ENCODE data around the gene PTBP1. TPM values are rescaled to one million over a fixed set of nuclear protein-coding genes. Genes with fewer than 3 reads are reported as not detected.

Gene PTBP1
- total and polyA plus RNA-seq, 9 of the 15 experiments (the other 6 are each of a cell fraction or from before 2014, with no cell fraction given), result 14.0 to 759 (median 234) TPM

DNA sequence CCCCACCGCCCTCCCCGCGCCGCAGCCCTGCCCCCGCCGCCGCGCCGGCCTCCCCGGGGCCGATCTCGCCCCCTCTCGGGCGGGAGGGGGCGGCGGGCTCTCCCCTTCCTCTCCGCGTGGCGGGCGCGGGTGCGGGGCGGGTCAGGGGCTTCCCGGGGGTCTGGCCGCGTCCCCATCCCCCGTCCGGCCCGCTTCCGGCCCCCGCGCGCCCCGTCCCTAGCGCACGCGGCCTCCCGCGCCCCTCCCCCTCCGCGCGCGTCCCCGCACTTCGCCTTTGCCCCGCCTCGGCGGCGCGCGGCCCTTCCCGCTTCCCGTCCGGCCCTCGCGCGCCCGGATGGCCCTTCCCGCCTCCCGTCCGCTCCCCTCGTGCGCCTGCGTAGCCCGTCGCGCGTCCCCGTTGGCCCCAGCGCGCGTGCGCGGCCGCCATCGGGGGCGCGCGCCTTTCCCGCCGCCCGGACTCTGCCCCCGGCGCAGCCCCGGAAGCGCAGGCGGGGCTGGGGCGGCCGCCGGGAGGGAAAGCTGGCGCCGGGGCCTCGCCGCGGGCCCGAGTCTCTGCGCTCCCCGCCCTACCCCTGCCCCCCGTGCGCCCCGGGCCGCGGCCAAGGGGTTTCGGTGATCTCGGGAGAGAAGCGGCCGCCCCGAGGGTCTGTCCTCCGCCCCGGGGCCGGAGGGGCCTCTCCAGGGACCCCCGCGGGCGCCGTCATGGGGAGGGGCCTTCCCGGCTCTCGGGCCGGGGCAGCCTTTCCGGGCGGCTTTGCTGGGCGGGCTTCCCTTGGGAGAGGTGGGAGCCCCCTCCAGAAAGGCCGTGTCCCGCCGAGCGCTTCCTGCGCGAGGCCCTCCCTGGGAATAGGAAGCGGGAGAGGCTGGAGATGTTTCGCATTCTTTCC is 519 bp downstream of the PTBP1 start (continued):
- TF ChIP-seq, protein P1, sequence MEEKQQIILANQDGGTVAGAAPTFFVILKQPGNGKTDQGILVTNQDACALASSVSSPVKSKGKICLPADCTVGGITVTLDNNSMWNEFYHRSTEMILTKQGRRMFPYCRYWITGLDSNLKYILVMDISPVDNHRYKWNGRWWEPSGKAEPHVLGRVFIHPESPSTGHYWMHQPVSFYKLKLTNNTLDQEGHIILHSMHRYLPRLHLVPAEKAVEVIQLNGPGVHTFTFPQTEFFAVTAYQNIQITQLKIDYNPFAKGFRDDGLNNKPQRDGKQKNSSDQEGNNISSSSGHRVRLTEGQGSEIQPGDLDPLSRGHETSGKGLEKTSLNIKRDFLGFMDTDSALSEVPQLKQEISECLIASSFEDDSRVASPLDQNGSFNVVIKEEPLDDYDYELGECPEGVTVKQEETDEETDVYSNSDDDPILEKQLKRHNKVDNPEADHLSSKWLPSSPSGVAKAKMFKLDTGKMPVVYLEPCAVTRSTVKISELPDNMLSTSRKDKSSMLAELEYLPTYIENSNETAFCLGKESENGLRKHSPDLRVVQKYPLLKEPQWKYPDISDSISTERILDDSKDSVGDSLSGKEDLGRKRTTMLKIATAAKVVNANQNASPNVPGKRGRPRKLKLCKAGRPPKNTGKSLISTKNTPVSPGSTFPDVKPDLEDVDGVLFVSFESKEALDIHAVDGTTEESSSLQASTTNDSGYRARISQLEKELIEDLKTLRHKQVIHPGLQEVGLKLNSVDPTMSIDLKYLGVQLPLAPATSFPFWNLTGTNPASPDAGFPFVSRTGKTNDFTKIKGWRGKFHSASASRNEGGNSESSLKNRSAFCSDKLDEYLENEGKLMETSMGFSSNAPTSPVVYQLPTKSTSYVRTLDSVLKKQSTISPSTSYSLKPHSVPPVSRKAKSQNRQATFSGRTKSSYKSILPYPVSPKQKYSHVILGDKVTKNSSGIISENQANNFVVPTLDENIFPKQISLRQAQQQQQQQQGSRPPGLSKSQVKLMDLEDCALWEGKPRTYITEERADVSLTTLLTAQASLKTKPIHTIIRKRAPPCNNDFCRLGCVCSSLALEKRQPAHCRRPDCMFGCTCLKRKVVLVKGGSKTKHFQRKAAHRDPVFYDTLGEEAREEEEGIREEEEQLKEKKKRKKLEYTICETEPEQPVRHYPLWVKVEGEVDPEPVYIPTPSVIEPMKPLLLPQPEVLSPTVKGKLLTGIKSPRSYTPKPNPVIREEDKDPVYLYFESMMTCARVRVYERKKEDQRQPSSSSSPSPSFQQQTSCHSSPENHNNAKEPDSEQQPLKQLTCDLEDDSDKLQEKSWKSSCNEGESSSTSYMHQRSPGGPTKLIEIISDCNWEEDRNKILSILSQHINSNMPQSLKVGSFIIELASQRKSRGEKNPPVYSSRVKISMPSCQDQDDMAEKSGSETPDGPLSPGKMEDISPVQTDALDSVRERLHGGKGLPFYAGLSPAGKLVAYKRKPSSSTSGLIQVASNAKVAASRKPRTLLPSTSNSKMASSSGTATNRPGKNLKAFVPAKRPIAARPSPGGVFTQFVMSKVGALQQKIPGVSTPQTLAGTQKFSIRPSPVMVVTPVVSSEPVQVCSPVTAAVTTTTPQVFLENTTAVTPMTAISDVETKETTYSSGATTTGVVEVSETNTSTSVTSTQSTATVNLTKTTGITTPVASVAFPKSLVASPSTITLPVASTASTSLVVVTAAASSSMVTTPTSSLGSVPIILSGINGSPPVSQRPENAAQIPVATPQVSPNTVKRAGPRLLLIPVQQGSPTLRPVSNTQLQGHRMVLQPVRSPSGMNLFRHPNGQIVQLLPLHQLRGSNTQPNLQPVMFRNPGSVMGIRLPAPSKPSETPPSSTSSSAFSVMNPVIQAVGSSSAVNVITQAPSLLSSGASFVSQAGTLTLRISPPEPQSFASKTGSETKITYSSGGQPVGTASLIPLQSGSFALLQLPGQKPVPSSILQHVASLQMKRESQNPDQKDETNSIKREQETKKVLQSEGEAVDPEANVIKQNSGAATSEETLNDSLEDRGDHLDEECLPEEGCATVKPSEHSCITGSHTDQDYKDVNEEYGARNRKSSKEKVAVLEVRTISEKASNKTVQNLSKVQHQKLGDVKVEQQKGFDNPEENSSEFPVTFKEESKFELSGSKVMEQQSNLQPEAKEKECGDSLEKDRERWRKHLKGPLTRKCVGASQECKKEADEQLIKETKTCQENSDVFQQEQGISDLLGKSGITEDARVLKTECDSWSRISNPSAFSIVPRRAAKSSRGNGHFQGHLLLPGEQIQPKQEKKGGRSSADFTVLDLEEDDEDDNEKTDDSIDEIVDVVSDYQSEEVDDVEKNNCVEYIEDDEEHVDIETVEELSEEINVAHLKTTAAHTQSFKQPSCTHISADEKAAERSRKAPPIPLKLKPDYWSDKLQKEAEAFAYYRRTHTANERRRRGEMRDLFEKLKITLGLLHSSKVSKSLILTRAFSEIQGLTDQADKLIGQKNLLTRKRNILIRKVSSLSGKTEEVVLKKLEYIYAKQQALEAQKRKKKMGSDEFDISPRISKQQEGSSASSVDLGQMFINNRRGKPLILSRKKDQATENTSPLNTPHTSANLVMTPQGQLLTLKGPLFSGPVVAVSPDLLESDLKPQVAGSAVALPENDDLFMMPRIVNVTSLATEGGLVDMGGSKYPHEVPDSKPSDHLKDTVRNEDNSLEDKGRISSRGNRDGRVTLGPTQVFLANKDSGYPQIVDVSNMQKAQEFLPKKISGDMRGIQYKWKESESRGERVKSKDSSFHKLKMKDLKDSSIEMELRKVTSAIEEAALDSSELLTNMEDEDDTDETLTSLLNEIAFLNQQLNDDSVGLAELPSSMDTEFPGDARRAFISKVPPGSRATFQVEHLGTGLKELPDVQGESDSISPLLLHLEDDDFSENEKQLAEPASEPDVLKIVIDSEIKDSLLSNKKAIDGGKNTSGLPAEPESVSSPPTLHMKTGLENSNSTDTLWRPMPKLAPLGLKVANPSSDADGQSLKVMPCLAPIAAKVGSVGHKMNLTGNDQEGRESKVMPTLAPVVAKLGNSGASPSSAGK (IDR thresholded peaks at IDR 0.05), result no peak
- TF ChIP-seq, protein P2, sequence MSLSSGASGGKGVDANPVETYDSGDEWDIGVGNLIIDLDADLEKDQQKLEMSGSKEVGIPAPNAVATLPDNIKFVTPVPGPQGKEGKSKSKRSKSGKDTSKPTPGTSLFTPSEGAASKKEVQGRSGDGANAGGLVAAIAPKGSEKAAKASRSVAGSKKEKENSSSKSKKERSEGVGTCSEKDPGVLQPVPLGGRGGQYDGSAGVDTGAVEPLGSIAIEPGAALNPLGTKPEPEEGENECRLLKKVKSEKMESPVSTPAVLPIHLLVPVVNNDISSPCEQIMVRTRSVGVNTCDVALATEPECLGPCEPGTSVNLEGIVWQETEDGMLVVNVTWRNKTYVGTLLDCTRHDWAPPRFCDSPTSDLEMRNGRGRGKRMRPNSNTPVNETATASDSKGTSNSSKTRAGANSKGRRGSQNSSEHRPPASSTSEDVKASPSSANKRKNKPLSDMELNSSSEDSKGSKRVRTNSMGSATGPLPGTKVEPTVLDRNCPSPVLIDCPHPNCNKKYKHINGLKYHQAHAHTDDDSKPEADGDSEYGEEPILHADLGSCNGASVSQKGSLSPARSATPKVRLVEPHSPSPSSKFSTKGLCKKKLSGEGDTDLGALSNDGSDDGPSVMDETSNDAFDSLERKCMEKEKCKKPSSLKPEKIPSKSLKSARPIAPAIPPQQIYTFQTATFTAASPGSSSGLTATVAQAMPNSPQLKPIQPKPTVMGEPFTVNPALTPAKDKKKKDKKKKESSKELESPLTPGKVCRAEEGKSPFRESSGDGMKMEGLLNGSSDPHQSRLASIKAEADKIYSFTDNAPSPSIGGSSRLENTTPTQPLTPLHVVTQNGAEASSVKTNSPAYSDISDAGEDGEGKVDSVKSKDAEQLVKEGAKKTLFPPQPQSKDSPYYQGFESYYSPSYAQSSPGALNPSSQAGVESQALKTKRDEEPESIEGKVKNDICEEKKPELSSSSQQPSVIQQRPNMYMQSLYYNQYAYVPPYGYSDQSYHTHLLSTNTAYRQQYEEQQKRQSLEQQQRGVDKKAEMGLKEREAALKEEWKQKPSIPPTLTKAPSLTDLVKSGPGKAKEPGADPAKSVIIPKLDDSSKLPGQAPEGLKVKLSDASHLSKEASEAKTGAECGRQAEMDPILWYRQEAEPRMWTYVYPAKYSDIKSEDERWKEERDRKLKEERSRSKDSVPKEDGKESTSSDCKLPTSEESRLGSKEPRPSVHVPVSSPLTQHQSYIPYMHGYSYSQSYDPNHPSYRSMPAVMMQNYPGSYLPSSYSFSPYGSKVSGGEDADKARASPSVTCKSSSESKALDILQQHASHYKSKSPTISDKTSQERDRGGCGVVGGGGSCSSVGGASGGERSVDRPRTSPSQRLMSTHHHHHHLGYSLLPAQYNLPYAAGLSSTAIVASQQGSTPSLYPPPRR (CRISPR knock-in tag; IDR thresholded peaks at IDR 0.05; ENCODE audit: borderline replicate concordance), result no peak
- TF ChIP-seq, protein P3, sequence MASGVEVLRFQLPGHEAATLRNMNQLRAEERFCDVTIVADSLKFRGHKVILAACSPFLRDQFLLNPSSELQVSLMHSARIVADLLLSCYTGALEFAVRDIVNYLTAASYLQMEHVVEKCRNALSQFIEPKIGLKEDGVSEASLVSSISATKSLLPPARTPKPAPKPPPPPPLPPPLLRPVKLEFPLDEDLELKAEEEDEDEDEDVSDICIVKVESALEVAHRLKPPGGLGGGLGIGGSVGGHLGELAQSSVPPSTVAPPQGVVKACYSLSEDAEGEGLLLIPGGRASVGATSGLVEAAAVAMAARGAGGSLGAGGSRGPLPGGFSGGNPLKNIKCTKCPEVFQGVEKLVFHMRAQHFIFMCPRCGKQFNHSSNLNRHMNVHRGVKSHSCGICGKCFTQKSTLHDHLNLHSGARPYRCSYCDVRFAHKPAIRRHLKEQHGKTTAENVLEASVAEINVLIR (CRISPR knock-in tag; IDR thresholded peaks at IDR 0.05), result no peak
- TF ChIP-seq MYBL2 (IDR thresholded peaks at IDR 0.05; ENCODE audit: low read depth), result no peak
- no peak for TF ChIP-seq MYBL2 (CRISPR knock-in tag; IDR thresholded peaks at IDR 0.05; ENCODE audit: borderline replicate concordance)
- no peak for TF ChIP-seq NFYB (IDR thresholded peaks at IDR 0.05; ENCODE audit: extremely low read depth, insufficient read length)
- no peak for TF ChIP-seq CGGBP1 (CRISPR knock-in tag; IDR thresholded peaks at IDR 0.05)

All from K562 (cell line).